Stimulated activated CD4-positive, alpha-beta T cell treated with anti-CD3 and anti-CD28 coated beads, Interleukin-1b, Interleukin-23, amount 100 ng/mL, for 1 hour (primary cell): ENCODE data around the gene SLC25A51.
"Not testable (repeated sequence)": the region's sequence is repeated elsewhere in the genome, so short reads cannot be mapped to it uniquely, and the experiment has no call there.

Experiments
- DNase-seq, 2 donors: peaks; one replicate each; pipeline ENCODE4 v3.0.0-alpha.2; 2020; ENCODE audit warnings: low read depth in 2 of 2

The SLC25A51 gene

GRCh38 chr9:37904445-37905130 lies 661 bp upstream of the SLC25A51 start:
- DNase-seq: no peak

GRCh38 chr9:37902796-37903646 lies 906 bp downstream of the SLC25A51 start:
- no peak for DNase-seq

GRCh38 chr9:37902131-37902530 lies 1.8 kb downstream of the SLC25A51 start:
- DNase-seq: no peak

GRCh38 chr9:37899041-37899440 lies 4.9 kb downstream of the SLC25A51 start:
- DNase-seq: no peak

- DNase-seq: no peak
Measured at GRCh38 chr9:37897665-37898064, 6.3 kb downstream of the SLC25A51 start.

- no peak for DNase-seq
Measured at GRCh38 chr9:37892063-37892462, 11.9 kb downstream of the SLC25A51 start.

GRCh38 chr9:37891042-37891441 lies 12.9 kb downstream of the SLC25A51 start:
- DNase-seq: not testable (repeated sequence)

- no peak for DNase-seq
Measured at GRCh38 chr9:37889536-37889935, 14.4 kb downstream of the SLC25A51 start.

DNA sequence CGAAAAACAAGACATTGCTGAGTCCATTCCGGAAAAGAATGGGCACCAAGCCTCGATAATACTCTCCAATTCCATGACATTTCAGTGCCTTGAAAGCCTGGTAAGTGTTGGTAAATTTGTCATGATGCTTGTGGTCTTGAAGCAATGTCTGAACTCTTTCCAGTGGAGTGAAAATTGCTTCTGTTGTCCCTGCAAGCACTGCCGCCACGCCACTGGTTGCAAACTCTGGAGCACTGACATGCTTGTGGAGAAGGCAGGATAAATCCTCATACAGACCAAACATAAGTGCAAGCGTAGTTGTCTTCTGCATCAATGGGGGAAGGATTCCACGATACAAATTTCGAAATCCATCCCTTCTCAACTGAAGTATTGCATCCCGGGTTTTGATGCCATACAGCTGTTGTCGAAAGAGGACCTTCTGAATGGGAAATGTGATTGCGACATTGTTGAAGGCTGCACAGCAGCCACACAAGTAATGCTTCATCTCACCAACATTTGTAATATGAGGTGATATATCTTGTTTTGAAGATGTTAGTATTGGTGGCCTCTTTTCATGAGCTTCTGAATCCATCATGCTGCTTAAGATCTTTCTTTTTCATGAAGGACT lies 15.8 kb downstream of the SLC25A51 start:
- DNase-seq: not testable (repeated sequence)

DNA sequence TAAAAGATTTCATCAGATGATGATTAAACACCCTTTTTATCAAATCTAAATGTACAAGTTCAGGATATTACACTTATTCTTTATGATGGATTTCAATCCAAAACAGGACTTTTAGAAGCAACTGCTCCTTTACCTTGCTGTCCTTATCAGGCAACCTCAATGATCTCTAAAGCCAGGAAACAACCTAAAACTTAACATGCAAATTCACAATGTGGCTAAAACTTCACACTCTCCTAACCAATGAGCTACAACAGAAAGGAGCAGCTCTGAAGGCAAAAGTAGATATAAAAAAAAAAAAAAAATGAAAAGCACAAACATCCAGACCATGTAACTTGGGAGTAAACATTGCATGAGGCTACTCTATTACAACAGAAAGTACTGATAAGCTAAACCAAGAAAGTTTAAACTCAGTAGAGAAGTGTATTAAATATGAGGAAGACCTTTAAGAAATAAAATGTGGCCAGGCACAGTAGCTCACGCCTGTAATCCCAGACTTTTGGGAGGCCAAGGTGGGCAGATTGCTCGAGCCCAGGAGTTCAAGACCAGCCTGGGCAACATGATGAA lies 22.9 kb downstream of the SLC25A51 start:
- DNase-seq: no peak

DNA sequence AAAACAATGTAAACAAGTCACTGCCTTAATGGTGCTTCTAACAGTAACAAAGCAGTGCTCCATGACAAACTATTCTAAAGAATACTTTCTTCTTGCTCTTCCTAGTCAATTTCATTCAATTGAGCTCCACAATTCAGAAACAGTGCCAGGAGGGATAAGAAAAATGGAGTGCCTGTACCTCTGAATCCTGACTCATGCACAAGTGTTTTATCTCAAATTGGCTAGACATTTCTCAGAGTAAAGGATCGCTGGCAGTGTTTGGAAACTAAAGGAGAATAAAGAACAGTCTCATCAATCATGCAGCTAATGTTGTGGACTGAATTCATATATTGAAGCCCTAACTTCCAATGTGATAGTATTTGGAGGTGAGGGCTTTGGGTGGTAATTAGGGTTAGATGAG lies 27.6 kb downstream of the SLC25A51 start:
- DNase-seq: no peak

DNA sequence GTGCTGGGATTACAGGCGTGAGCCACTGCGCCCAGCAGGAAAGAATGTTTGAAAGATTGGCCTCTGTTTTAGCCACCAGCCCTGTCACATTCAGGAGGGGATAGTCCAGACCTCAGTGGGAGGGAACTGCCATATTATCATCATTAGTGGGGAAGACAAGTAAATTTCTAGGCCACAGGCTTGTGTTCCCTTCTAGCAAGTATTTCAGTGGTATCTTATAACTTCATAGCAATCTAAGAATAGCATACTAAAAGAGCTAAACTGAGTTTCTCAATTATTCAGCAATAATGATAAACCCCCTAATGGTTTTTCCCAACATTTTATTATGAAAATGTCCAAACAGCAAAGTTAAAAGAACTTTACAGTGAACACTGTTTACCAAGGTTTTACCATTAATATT lies 30.0 kb downstream of the SLC25A51 start:
- no peak for DNase-seq

DNA sequence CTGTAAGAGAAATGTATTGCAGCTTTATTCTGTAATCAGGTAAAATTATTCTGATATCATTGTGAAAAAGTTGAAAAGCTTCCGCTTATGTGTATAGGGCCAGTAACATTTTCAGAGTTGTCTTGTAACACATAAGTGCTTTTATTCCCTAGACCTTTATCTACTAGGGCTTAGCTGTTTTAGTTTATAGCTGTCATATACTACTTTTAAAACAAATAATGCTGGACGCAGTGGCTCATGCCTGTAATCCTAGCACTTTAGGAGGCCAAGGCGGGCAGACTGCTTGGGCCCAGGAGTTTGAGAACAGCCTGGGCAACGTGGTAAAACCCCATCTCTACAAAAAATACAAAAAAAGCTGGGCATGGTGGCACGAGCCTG lies 33.1 kb downstream of the SLC25A51 start:
- no peak for DNase-seq

DNA sequence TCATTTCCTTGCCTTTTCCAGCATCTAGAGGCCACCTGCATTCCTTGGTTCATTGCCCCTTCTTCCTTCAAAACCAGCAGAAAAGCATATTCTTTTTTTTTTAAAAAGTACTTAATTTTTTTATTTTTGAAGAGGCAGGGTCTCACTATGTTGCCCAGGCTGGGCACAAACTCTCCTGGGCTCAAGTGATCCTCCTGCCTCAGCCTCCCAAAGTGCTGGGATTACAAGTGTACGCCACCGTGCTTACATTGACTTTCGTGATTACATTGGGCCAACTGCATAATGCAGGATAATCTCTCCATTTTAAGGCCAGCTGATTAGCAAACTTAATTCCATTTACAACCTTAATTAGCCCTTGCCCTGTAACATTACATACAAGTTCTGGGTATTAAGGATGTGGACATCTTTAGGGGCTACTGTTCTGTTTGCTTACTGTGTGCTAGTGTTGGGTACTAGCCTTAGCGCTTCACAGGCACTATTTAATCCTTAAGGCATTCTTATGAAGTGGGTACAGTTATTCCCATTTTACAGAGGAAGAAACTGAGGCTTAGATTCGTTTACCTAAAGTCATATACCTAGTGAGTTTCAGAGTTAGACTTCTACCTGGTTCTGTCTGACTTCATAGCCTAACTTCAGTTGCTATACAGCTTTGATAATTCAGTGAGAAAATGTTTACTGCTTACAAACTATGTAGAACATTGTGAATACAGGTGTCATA lies 33.7 kb downstream of the SLC25A51 start:
- no peak for DNase-seq

GRCh38 chr9:37862530-37862929 lies 41.4 kb downstream of the SLC25A51 start:
- DNase-seq: no peak

DNA sequence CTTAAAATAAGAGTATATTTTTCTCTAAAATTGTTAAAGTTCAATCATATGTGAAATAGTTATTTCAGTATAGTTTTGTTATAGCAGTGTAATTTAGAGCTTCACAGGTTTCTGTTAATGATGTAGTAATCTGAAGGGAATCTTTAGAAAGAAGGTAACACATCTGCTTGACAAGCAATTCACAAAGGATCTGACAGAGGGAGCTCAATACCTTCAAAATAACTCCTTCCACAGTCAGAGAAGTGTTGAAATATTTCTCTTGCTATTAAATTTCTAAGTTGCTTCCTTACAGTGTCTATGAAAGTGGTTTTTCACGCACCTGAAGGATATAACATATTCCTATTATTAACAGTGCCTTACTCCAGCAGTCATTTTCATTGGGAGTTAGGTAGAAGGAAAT lies 44.9 kb downstream of the SLC25A51 start:
- DNase-seq: no peak

DNA sequence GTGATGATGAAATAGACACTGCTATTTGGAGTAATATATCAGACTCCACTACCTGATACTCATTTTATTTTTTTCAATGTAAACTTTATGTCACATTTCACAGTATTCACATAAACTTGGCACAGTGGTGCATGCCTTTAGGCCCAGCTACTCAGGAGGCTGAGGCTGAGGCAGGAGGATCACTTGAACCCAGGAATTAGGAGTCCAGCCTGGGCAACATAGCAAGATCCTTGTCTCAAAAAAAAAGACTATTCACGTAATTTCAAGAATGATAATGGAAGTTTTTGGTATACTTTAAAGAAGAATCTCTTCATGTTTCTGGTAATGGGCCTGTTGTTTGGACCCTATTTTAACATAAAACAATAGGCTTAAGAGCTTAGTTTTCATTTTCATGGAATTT lies 47.4 kb downstream of the SLC25A51 start:
- no peak for DNase-seq

DNA sequence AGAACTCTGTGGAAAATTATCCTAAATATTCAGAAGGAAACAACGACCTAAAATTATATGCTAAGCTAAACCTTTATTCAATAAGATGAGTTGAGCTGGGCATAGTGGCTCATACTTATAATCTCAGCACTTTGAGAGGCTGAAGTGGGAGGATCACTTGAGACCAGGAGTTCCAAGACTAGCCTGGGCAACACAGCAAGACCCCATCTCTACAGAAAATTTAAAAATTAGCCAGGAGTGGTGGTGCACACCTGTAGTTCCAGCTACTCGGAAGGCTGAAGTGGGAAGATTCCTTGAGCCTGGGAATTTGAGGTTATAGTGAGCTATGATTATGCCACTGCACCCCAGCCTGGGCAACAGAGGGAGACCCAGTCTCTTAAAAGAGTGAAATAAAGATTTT lies 51.7 kb downstream of the SLC25A51 start:
- DNase-seq: no peak

- no peak for DNase-seq
Measured at GRCh38 chr9:37840560-37841194, 63.2 kb downstream of the SLC25A51 start.

DNA sequence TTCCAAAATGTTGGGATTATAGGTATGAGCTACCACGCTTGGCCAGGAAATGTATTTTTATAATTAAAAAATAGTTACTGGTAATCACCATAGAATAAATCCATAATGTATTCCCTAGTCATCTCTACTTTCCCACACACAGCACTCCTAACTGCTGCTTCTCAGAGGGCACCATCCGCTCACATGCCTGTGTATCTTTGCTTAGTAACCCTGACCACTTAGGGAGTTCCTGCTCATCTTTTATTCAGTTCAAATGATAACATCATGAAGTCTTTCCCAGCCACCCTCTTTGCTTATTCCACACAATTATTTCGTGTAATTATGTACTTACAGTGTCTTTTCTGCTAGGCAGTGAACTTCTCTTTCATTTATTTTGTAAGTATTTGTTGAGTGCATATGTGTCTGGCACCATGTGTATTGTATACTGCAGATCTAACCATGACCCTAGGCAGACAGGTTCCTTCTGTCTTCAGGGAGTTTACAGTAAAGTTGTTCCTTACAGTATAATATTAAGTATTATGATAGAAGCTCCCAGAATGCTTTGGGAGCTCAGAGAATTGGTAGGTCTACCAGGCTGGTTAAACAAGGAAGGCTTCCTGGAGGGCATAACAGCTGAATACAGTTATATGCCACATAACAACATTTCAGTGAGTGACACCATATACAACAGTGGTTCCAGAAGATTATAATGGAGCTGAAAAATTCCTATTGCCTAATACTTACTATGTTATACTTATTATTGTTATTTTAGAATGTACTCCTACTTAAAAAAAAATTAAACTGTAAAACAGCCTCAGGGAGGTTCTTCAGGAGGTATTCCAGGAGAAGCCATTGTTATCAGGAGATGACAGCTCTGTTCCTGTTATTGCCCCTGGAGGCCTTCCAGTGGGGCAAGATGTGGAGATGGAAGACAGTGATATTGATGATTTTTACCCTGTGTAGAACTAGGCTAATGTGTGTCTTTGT lies 64.1 kb downstream of the SLC25A51 start:
- DNase-seq: no peak
